Occipital lobe (tissue), 2 donors: ENCODE measurements around the gene NACC1. TPM values are rescaled to one million over a fixed set of nuclear protein-coding genes. Genes with fewer than 3 reads are reported as not detected.
A peak's percentile ranks its signal among the peaks of the same experiment; 100 is the strongest.
"Not testable (repeated sequence)": the region's sequence is repeated elsewhere in the genome, so short reads cannot be mapped to it uniquely, and the experiment has no call there.

ENCODE experiments used
- DNase-seq: peaks from one replicate; lab custom pipeline; 2025; lab: John Stamatoyannopoulos, UW
- total RNA-seq: library from RNA; depleted of rRNA; stranded (reverse); fragments of >200 nt; gene quantifications from one replicate; pipeline ENCODE4 v1.2.3, GENCODE V29; 2014

NACC1 gene
- total RNA-seq, 1 donor from 2014 or later = 13.1 TPM

DNA sequence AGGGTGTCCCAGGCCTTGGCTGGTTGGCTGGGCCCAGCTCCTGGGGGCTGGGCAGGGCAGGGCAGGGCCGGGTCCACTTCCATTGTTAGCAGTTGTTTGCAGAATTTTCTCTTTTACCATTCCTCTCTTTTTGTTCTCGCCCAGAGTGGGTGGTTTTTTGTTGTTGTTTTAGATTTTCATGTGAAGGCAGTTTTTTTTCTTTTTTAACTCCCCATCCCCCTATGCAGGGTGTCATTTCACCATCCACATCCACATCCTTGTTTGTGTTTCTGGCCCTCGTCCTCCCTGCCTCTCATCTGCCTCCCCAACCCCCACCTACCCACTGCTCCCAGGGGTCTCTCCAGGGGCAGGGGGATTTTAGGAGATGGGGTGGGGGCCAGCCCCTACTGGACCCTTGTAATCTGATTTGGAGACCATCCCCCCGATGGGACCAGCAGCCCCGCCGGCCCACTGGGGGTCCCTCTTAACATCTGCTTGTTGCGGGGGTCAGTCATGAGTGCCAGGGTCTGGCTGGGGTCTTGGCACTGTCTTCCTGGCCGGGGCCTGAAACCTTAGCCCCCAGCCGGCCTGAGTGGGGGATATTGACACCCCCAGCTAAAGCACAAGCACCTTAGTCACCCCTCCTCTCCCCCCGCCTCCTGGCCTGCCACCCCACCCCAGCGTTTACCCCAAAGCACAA, 21.7 kb downstream of the NACC1 start:
- DNase-seq = no peak

- DNase-seq = no peak
Observed at GRCh38 chr19:13146763-13147563, 28.9 kb downstream of the NACC1 start.

GRCh38 chr19:13149173-13149627, 31.1 kb downstream of the NACC1 start:
- not testable (repeated sequence) for DNase-seq

DNA sequence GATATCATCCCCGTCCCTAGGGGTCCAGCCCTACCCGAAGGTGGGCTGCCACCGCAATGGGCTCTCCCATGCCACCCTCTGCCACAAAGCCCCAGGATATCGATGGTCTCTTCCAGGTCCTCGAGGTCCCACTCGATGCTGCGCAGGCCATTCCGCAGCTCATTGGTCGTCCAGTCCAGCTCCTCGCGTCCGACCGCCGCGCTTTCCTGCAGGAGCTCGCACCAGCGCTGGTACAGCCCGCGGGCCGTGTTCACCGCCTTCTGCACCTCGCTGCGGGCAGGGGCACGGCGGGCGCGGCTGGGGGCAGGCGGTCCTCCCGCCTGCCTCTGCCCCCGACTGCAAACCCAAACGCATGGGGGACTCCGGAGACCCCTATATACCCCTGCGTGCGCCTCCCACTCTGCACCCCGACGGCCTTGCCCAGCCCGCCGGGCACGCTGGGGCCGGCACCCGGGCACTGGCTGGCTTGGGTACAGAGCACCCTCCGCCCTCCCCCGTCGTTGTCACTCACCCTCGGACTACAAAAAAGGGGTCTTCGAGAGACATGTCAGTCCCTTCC, 31.6 kb downstream of the NACC1 start:
- DNase-seq = no peak

DNA sequence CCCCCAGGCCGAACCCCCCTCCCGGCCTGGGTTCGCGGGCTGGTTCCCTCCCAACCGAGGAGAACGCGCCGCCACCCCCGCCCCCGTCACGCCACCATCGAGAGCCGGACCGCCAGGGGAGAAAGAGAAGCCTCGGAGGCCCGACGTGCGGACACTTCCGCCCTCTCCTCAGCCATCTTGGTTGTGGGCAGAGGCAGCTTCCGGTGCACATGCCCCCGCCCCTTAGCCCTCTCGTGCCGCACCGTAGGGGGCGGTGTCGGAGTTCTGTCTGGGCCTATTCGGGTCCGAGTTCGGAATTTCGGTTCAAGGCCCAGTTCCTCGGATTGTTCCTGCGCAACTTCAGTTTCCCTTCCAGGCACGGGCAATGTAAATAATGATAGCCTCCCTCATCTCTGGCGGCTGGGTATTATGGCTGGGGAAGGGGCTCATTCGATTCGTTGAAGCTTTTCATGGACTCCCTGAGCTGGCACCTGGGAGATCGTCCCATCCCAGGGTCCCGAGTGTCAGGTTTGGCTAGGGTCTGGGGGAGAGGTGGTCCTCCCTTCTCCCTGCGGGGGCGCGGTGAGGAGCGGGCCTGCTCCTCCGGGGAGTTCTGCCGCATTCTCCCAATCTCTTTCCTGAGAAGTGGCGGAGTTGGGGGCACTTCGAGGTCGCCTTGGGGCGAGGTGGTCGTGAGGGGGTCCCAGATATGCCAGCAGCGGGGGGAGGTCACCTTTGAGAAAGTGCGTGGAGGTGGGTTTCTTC, 32.3 kb downstream of the NACC1 start, which contains the start of the genes IER2 and STX10:
IER2 (plus strand) TSS at position 225 of the 744 bp plus-strand sequence. CDS start 2,776 bp downstream, outside the sequence.
STX10 (minus strand) TSS at position 189 of the 744 bp plus-strand sequence. CDS start 202 bp downstream, outside the sequence.
- peak; percentile 94 for DNase-seq

- no peak for DNase-seq
Observed at GRCh38 chr19:13150931-13151604, 33.0 kb downstream of the NACC1 start.

GRCh38 chr19:13151605-13152355, 33.7 kb downstream of the NACC1 start:
- DNase-seq = peak; percentile 95

GRCh38 chr19:13152356-13152973, 34.4 kb downstream of the NACC1 start:
- DNase-seq = no peak

DNA sequence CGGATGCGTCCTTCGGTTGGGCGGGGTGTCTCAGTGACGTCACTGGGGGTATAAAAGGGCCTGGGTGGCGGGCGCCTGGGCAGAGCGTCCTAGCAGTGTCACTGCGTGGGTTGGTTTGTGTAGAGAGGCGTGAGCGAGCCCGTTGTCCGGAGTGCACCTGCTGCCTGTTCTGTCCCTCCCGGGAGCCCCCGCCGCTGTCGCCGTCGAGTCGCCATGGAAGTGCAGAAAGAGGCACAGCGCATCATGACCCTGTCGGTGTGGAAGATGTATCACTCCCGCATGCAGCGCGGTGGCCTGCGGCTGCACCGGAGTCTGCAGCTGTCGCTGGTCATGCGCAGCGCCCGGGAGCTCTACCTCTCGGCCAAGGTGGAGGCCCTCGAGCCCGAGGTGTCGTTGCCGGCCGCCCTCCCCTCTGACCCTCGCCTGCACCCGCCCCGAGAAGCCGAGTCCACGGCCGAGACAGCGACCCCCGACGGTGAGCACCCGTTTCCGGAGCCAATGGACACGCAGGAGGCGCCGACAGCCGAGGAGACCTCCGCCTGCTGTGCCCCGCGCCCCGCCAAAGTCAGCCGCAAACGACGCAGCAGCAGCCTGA, 35.0 kb downstream of the NACC1 start:
- peak; percentile 92 for DNase-seq

- DNase-seq = no peak
Observed at GRCh38 chr19:13153569-13154240, 35.6 kb downstream of the NACC1 start.

DNA sequence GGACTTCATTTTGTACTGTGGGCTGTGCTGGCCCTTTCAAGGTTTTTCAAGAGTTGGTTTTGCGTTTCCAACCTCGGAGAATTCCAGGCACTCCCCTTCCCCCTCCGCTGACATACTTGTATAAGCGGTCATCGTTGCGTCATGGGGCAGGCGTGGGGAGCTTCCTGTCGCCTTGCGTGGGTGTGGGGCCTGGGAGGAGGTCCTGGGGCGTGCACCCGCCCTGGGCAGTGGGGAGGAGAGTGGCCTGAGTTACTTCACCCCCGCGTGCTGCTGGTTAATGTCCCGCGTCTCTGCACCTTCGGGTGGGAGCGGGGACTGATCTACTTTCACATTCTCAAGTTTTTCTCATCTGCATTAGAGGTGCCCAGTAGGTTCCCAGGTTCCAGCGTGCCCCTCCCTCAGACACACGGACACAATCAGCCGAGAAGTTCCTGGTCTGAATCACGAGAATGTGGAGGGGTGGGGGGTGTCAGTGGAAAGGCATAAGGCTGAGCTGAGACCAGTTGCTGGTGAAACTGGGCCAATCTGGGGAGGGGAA, 36.2 kb downstream of the NACC1 start:
- DNase-seq = no peak

DNA sequence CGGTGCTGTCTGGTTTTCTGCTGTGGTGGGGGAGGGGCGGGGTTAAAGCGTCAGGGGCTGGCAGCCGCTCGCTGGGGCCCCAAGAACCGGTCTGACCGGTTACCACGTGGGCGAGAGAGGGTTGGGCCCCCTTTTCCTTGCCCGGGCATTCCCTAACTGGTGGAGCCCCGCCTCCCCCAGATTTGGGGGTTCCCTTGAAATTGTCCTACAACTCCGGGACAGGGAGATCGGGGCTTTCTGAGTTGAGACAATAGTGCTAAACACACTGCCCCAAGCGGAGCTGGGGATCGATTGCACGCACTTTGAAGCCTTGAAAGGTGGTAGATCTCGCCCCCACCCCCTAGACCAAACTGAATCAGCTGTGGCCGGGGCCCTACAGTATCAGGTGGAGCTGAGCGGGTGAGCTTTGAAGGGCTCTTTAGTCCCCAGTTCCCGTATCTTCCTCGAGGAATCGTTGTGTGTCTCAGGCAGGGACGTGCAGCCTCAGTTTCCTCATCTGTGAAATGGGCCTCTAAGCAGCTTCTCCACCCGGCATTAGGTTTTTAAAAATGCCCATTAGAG, 36.9 kb downstream of the NACC1 start:
- no peak for DNase-seq

DNA sequence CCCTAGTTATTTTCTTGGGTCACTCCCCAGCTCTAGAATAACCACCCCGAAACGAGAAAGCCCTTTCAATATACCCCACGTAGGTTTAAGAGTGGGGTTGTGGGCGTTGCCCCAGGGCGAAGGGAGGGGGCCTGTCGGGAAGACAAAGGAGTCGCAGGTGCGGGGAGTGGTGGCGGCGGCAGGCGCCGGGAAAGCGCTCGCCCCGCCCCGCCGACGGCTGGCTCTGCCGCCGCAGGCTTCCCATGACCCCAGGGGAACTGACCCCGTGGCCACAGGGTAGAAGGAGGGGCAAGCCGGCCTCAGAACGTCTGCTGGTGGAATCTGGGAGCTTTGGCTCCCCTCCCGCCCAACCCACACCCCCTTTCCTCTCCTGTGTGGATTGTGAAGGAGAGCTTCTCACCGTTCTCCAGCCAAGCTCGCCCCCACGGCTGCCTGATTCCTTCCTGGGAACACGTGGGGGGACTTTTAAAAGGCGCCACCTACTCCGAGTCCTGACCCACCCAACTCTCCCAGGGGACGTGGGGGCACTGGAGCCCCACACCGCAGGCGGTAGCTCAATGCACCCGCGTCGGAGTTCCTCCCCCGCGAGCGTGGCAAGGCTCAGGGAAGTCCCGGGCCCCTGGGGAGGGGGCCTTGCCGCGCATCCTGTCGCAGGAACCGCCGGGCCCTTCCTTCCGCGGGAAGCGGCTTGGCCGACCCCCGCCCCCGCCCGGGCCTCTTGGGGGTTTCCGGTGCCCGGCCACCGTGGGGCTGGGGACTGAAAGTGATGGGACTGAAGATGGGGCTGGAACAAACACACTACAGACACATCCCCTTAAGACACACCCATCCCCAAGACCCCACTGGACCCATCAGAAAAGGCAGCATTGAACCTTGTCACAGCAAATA, 37.7 kb downstream of the NACC1 start:
- no peak for DNase-seq

- DNase-seq = no peak
Observed at GRCh38 chr19:13159713-13160112, 41.6 kb downstream of the NACC1 start.

- DNase-seq = no peak
Observed at GRCh38 chr19:13160557-13160956, 42.5 kb downstream of the NACC1 start.

DNA sequence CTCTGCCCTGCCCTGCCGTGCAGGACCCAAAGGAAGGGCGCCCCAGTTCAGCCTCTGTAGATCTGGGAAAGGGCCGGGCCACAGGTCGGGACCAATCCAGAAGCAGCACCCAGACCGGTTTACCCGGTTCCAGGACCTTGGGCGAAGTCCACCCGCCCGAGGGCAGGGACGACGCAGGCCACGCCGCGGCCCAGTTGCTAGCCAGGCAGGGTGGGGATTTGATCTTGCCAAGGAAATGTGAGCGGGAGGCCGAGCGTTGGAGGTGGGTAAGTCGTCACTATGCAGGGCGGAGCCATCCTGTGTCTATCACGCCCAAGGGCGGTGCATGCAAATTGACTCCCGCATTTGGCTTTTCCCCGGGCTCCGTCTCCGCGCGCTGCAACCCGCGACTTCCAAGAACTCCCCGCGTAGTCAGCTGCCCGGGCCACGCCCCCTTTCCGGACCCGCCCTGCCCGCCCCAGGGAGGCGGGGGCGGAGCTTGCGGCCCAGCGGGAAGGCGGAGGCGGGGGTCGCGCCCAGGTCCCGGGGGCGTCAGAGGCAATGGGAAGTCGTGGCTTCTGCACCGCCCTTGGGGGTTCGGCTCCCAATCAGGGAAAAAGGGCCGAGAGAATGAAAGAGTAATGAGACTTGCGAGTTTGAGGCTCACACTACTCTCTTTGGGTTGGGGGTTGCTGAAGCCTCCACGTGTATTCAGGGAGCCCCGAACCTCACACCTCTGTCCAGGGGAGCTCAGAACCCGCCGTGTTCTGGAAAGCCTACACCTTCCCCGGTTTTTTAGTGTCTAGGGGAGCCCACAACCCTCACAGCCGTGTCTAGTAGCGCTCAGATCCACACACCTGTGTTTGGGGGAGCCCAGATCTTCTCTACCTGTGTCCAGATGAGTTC, 44.9 kb downstream of the NACC1 start:
- peak; percentile 87 for DNase-seq
